HepG2 (cell line): ENCODE results near the gene FOXI2. TPM values are rescaled to one million over a fixed set of nuclear protein-coding genes. Genes with fewer than 3 reads are reported as not detected.

ENCODE experiments used
- ATAC-seq: fragments of 200-7000 bp; cut with Tn5 transposase; 3 replicates; pipeline ENCODE4 v1.9.1; 2020; ENCODE audit warnings: mild to moderate bottlenecking, moderate library complexity
- BruUV-seq: library from RNA; stranded (reverse); fragments of 400-500 nt; replicated peaks from 2 replicates; lab custom pipeline; 2021; lab: Mats Ljungman, UMichigan
- CTCF ChIA-PET: fragments of 300-600 bp; formaldehyde crosslinking; extraction: SDS; loops from one replicate; lab custom pipeline; 2021; ENCODE audit warnings: low total read pairs, inconsistent platforms, low intra/inter-chr PET ratio; lab: Yijun Ruan, JAX
- POLR2A ChIA-PET: fragments of 350-600 bp; sonication (Branson Sonifier 250); formaldehyde crosslinking; loops from one replicate; lab custom pipeline; 2020; ENCODE audit warnings: antibody characterized with exemption, inconsistent platforms; lab: Yijun Ruan, JAX
- DNase-seq: peaks from one replicate; pipeline ENCODE4 v3.0.0-alpha.2; 2015; ENCODE audit warnings: low spot score
- FAIRE-seq: peaks from 3 replicates; lab custom pipeline; 2011; peaks lifted over from hg19 to GRCh38; lab: Jason Lieb, UNC
- H2AFZ ChIP-seq: one replicate; pipeline ENCODE4 v1.6.1; 2011; ENCODE audit warnings: low read length, inconsistent platforms
- H3K27ac ChIP-seq: fragments of 300-600 bp; 3 replicates; pipeline ENCODE4 v1.8.0; 2011; ENCODE audit warnings: mixed run types, mild to moderate bottlenecking, mixed read lengths, low read length, inconsistent platforms; ENCODE audit not compliant: insufficient read depth; ENCODE audit errors: extremely low read length
- H3K27me3 ChIP-seq, 2 experiments: fragments of 200-600 bp in 1 of 2; 2 replicates in 1 of 2; 3 replicates in 1 of 2; pipeline versions ENCODE4 v1.6.0 to v1.8.0; 2011; ENCODE audit warnings: low read length in 2 of 2, mild to moderate bottlenecking in 2 of 2, moderate library complexity in 2 of 2, inconsistent platforms in 1 of 2; ENCODE audit not compliant: insufficient read depth in 2 of 2, control insufficient read depth in 1 of 2
- H3K36me3 ChIP-seq, 2 experiments: fragments of 200-600 bp in 1 of 2; replicated peaks in 1 of 2; 2 replicates in 1 of 2; 3 replicates in 1 of 2; pipeline versions ENCODE4 v1.5.1 to v1.8.0; 2011; ENCODE audit warnings: low read length in 2 of 2, inconsistent platforms in 1 of 2; ENCODE audit not compliant: insufficient read depth in 2 of 2, control insufficient read depth in 1 of 2
- H3K4me1 ChIP-seq: 2 replicates; pipeline ENCODE4 v1.5.1; 2012; ENCODE audit warnings: low read length, inconsistent platforms; ENCODE audit not compliant: insufficient read depth
- H3K4me2 ChIP-seq: 2 replicates; pipeline ENCODE4 v1.6.0; 2011; ENCODE audit warnings: low read depth, low read length, inconsistent platforms
- H3K4me3 ChIP-seq, 3 experiments: fragments of 200-600 bp in 1 of 3; sonication (generic), shearing (Covaris generic) in 1 of 3; replicated peaks in 1 of 3; 2 replicates each; pipeline ENCODE4 v1.5.1; 2011 to 2016; ENCODE audit warnings: low read length in 3 of 3, inconsistent platforms in 2 of 3, low read depth in 2 of 3, mild to moderate bottlenecking in 2 of 3, control low read depth in 1 of 3, mixed read lengths in 1 of 3; ENCODE audit not compliant: insufficient read depth in 1 of 3
- H3K79me2 ChIP-seq: one replicate; pipeline ENCODE4 v1.6.1; 2011; ENCODE audit warnings: low read length, inconsistent platforms; ENCODE audit not compliant: insufficient read depth
- H3K9ac ChIP-seq: 2 replicates; pipeline ENCODE4 v1.6.0; 2011; ENCODE audit warnings: mild to moderate bottlenecking, low read depth, low read length, inconsistent platforms; ENCODE audit not compliant: insufficient read depth
- H3K9me3 ChIP-seq: 2 replicates; pipeline ENCODE4 v1.5.1; 2012; ENCODE audit warnings: mild to moderate bottlenecking, low read length
- H4K20me1 ChIP-seq: 2 replicates; pipeline ENCODE4 v1.6.0; 2011; ENCODE audit warnings: inconsistent platforms, mild to moderate bottlenecking, low read length, moderate library complexity; ENCODE audit not compliant: insufficient read depth
- AGO2 ChIP-seq: fragments of 200-400 bp; formaldehyde crosslinking; optimal IDR thresholded peaks from 2 replicates; pipeline ENCODE3; 2017; ENCODE audit warnings: mild to moderate bottlenecking, low read depth, low read length, moderate library complexity
- ELF3 ChIP-seq: IDR thresholded peaks from 2 replicates; pipeline ENCODE4 v1.6.1; 2016; ENCODE audit warnings: missing genetic modification reagents, missing compliant biosample characterization
- ESRRA ChIP-seq: sonication (generic); formaldehyde crosslinking; IDR thresholded peaks from 2 replicates; pipeline ENCODE4 v1.5.1; 2020; ENCODE audit warnings: mild to moderate bottlenecking, low read depth, missing genetic modification reagents
- GPN1 ChIP-seq: sonication (generic); formaldehyde crosslinking; IDR thresholded peaks from 2 replicates; pipeline ENCODE4 v1.5.1; 2020; ENCODE audit warnings: missing genetic modification reagents, borderline replicate concordance
- MED8 ChIP-seq: sonication (generic); formaldehyde crosslinking; IDR thresholded peaks from 2 replicates; pipeline ENCODE4 v1.8.1; 2023; ENCODE audit warnings: mild to moderate bottlenecking, missing genetic modification reagents; ENCODE audit not compliant: insufficient replicate concordance
- MLX ChIP-seq: IDR thresholded peaks from 2 replicates; pipeline ENCODE4 v1.6.1; 2016
- NFE2L2 ChIP-seq: fragments of 150-350 bp; IDR thresholded peaks from 2 replicates; pipeline ENCODE4 v1.6.1; 2014; ENCODE audit warnings: low read length
- TCF7 ChIP-seq: sonication (generic); IDR thresholded peaks from 2 replicates; pipeline ENCODE4 v1.6.1; 2016; ENCODE audit warnings: antibody characterized with exemption, low read depth
- TERF1 ChIP-seq: sonication (generic); formaldehyde crosslinking; IDR thresholded peaks from 2 replicates; pipeline ENCODE4 v1.8.0; 2022; ENCODE audit warnings: mild to moderate bottlenecking, missing genetic modification reagents, moderate library complexity
- ZBTB33 ChIP-seq: sonication (generic); formaldehyde crosslinking; IDR thresholded peaks from 2 replicates; pipeline ENCODE4 v1.4.0; 2020; ENCODE audit warnings: missing genetic modification reagents
- ZC3H4 ChIP-seq: sonication (generic); formaldehyde crosslinking; IDR thresholded peaks from 2 replicates; pipeline ENCODE4 v1.4.0; 2020; ENCODE audit warnings: missing genetic modification reagents, borderline replicate concordance
- ZFP62 ChIP-seq: sonication (generic); formaldehyde crosslinking; IDR thresholded peaks from 2 replicates; pipeline ENCODE4 v1.4.0; 2020; ENCODE audit warnings: missing genetic modification reagents
- ZNF317 ChIP-seq: sonication (generic); formaldehyde crosslinking; IDR thresholded peaks from 2 replicates; pipeline ENCODE4 v1.5.0; 2020; ENCODE audit warnings: mild to moderate bottlenecking, missing genetic modification reagents
- ZNF33B ChIP-seq: sonication (generic); formaldehyde crosslinking; IDR thresholded peaks from 2 replicates; pipeline ENCODE4 v1.5.1; 2020; ENCODE audit warnings: mild to moderate bottlenecking, missing genetic modification reagents
- ZNF382 ChIP-seq: sonication (generic); formaldehyde crosslinking; IDR thresholded peaks from 2 replicates; pipeline ENCODE4 v1.5.0; 2020; ENCODE audit warnings: missing genetic modification reagents, mild to moderate bottlenecking, borderline replicate concordance
- ZNF710 ChIP-seq: sonication (generic); formaldehyde crosslinking; IDR thresholded peaks from 2 replicates; pipeline ENCODE4 v1.5.0; 2020; ENCODE audit warnings: mild to moderate bottlenecking, missing genetic modification reagents, borderline replicate concordance
- ZNF770 ChIP-seq: sonication (generic); formaldehyde crosslinking; IDR thresholded peaks from 2 replicates; pipeline ENCODE4 v1.5.0; 2020; ENCODE audit warnings: mild to moderate bottlenecking, missing genetic modification reagents
- WGBS: methylation state at CpG from one replicate; pipeline ENCODE4 v1.1.6; 2017; ENCODE audit warnings: low lambda C conversion rate; 5-methylcytosine and 5-hydroxymethylcytosine counted together
- in situ Hi-C: cut with HindIII; loops from 2 replicates; pipeline ENCODE4 v1.10.0; 2017; ENCODE audit warnings: low pct_unique_long_range_greater_than_20kb; ENCODE audit not compliant: extremely low pct_ligation_motif_present
- intact Hi-C: fragments of 100-400 bp; cut with micrococcal nuclease; formaldehyde crosslinking; loops from one replicate; pipeline ENCODE4 v1.10.0; 2022; ENCODE audit not compliant: unreplicated experiment
- polyA plus RNA-seq, 8 experiments: library from polyadenylated mRNA; depleted of rRNA in 3 of 8; stranded (reverse) in 7 of 8; unstranded in 1 of 8; fragments of >200 nt; fragmentation: Illumina TruSeq in 4 of 8; extraction: Trizol in 4 of 8; gene quantifications; 2 replicates each; pipeline versions ENCODE4 v1.2.1 to v1.2.3, GENCODE V29; 2011 to 2016; ENCODE audit warnings: low read depth in 4 of 8, missing spikeins in 1 of 8, mixed read lengths in 1 of 8; ENCODE audit not compliant: insufficient read depth in 1 of 8
- total RNA-seq, 5 experiments: library from RNA; depleted of rRNA; stranded (reverse); fragments of >200 nt; fragmentation: Illumina TruSeq; extraction: Trizol; gene quantifications; 2 replicates each; pipeline ENCODE4 v1.2.3, GENCODE V29; 2016; ENCODE audit warnings: low read depth in 1 of 5

Gene FOXI2
- total and polyA plus RNA-seq, 2 of the 13 experiments (the other 11 are each of a cell fraction or from before 2014, with no cell fraction given) = not detected

GRCh38 chr10:127699311-127699710 lies 37.7 kb upstream of the FOXI2 start (continued):
- TF ChIP-seq ZBTB33 (CRISPR knock-in tag) (no peak), TCF7 (no peak), GPN1 (CRISPR knock-in tag) (no peak), ZNF317 (CRISPR knock-in tag) (no peak), AGO2 (no peak), ZNF33B (CRISPR knock-in tag) (no peak), ZNF382 (CRISPR knock-in tag) (no peak), ESRRA (CRISPR knock-in tag) (no peak), MLX (no peak)

- no peak overlapping the region for H3K4me2 ChIP-seq
- peaks cover 0 to 14% of the 10 kb centered on the region in 2 experiments; a peak in 3 of 5 replicates for H3K27me3 ChIP-seq
- DNase-seq = no peak
- FAIRE-seq = no peak
- H4K20me1 ChIP-seq = no peaks in the 10 kb centered on the region
- no peak overlapping the region for H3K27ac ChIP-seq
- no TSS peak for BruUV-seq
- no peaks in the 10 kb centered on the region for H3K36me3 ChIP-seq
- no peaks in the 10 kb centered on the region for H3K9me3 ChIP-seq
- ATAC-seq = no peak
- POLR2A ChIA-PET = no interaction called here
- H3K9ac ChIP-seq = no peak overlapping the region
- WGBS = 6% methylated on average over 4 of the region's 4 CpGs
- H3K4me3 ChIP-seq = no peak overlapping the region
- CTCF ChIA-PET = no interaction called here
- H3K4me1 ChIP-seq = no peaks in the 10 kb centered on the region
- no peak overlapping the region for H2AFZ ChIP-seq
- H3K79me2 ChIP-seq = no peaks in the 10 kb centered on the region
- in situ Hi-C loops = loop anchor here (25.0 kb wide), 1 partner anchor 310 kb away; no protein-coding TSS in a partner anchor
- intact Hi-C loops = no loop called here
- no peak for TF ChIP-seq MED8 (CRISPR knock-in tag)
- no peak for TF ChIP-seq ZNF770 (CRISPR knock-in tag)
- no peak for TF ChIP-seq ZFP62 (CRISPR knock-in tag)
- no peak for TF ChIP-seq TCF7
- no peak for TF ChIP-seq NFE2L2
- TF ChIP-seq ZNF710 (CRISPR knock-in tag) = no peak
- no peak for TF ChIP-seq ELF3 (CRISPR knock-in tag)
- TF ChIP-seq ZC3H4 = no peak
- no peak for TF ChIP-seq TERF1
Measured at GRCh38 chr10:127702271-127702670, 34.7 kb upstream of the FOXI2 start.
